Fibroblast of skin of abdomen (primary cell): ENCODE results near the gene PTPN4.
"Not testable (repeated sequence)": the region's sequence is repeated elsewhere in the genome, so short reads cannot be mapped to it uniquely, and the experiment has no call there.

Source experiments
- DNase-seq: peaks from one replicate; pipeline ENCODE4 v3.0.0-alpha.2; 2013

The PTPN4 gene

DNA sequence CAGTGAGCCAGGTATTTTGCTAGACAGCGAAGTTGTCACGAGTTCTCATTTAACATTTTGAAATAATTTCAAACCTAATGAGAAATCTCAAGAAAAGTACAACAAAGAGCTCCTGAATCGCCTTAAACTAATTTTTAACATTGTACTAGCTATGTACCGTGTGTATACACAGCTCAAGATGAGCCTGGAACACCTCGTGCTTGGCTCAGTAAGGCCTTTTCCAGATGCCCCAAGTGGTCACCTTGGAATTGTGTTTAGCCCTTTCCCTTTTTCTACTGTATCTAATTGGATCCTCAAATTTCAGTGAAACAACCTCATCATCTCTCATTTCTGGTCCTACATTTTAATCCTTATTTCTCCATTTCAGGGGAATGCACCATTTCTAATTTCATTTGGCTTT, 7.2 kb downstream of the PTPN4 start:
- DNase-seq: no peak

DNA sequence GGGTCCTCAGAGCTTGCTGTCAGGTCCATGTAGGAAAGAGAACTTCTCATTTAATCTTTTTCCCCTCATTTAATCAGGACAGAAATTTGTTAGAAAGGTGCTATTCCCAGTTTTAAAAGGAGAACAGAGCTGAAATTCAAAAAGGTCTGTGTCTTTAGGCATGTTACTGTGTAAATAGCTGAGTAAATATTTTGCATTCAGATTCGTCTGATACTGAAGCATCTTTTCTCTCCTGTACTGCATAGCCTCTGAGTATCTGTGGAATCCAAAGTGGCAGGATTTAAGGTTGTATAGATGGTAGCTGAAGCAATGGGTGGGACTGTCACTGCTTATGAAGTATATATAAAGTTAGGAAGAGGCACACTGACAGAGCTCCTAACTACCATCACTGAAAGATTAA, 9.0 kb downstream of the PTPN4 start:
- DNase-seq: no peak

DNA sequence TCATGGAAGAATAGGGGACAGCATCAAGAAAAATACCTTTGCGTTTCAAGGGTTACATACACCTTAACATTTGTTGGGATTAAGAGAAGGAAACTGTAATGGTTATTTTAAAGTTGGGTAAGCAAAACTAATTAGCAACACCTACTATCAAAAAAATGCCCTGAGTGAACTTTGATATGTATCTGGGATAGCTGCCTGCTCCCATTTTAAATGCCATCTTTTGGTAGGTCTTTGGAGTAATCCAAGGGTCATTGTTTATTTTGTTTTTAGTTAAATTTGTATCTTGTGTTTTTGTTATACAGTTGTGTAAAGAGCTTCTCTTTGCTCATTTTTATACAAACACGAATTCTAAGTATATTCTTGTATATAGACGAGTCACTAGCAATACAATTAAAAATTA, 9.9 kb downstream of the PTPN4 start:
- DNase-seq: no peak

DNA sequence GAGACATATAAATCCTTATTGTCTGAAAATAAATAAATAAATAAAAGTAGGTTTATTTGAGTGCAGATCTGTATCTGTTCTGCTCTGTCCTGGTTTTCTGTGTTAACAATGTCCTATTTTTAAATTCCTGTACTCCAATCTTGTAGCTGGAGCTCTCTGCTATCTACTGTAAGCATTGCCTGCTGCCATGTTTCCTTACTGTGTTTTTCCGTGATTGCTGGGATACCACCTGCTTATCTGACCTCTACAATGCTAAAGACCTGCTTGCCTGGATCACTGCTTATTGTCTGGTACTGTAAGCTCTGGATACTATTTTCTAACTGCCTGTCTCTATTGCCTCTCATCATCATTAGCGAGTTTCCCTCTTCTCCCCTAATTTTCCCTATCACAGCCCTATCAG, 11.6 kb downstream of the PTPN4 start:
- no peak for DNase-seq

DNA sequence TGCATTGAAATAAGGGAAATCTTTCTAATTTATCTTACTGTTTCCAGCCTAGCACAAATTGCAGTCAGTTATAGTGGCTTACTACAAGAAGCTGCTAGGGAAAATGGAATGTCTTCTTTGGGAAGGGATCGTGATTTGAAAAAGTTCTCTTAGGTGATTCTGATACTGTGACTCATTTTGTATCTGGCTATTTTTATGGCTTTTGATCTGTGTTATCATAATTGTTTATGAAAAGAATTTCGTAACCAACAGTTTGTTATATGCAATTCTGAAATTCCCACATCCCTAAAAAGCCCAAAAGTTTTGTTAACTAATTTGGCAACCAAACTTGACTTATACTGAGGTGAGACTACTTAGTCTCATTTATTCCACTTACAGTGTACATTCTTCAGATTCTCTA, 12.4 kb downstream of the PTPN4 start:
- DNase-seq: no peak

DNA sequence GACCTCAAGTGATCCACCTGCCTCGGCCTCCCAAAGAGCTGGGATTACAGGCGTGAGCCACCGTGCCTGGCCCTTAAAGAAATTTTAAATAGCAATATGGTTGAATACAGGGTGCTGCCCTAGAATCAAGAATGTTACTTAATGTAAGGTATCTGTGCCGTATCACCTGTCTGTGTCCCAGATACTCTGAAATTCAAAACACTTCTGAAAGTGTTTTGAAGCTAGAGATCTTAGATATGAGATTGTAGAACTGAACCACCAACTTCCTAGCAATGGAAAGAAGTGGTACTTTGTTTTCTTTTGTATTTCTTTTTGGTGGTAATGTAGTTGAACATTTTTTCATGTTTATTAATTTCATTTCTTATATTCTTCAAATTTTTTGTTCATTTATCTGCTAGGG, 13.0 kb downstream of the PTPN4 start:
- DNase-seq: no peak

DNA sequence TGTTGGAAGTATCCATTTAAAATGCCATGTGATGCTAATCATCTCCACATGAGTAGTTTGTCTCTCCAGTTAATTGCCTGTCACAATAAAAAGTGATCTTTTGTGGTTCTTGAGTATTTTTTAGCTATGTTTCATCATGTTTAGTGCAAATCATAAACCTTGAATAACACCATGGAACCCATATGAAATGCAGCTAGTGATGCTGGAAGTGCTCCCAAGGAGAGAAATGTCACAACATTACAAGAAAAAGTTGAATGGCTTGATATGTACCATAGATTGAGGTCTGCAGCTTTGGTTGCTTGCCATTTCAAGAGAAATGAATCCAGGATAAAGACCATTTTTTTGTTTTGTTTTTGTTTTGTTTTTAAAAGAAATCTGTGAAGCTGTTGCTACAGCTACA, 14.3 kb downstream of the PTPN4 start:
- no peak for DNase-seq

DNA sequence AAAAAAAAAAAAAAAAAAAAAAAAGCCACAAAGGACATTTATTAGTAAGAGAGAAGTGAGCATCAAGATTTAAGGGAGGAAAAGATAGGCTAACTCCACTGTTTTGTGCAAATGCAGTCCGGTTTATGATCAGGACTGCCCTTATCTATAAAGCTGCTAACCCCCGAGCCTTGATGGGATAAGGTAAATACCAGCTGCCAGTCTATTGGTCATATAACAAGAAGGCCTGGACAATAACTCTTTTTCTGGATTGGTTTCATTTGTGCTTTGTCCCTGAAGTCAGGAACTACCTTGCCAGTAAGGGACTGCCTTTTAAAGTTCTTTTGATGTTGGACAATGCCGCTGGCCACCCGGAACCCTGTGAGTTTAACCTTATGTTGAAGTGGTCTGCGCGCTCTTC, 15.4 kb downstream of the PTPN4 start:
- DNase-seq: no peak

DNA sequence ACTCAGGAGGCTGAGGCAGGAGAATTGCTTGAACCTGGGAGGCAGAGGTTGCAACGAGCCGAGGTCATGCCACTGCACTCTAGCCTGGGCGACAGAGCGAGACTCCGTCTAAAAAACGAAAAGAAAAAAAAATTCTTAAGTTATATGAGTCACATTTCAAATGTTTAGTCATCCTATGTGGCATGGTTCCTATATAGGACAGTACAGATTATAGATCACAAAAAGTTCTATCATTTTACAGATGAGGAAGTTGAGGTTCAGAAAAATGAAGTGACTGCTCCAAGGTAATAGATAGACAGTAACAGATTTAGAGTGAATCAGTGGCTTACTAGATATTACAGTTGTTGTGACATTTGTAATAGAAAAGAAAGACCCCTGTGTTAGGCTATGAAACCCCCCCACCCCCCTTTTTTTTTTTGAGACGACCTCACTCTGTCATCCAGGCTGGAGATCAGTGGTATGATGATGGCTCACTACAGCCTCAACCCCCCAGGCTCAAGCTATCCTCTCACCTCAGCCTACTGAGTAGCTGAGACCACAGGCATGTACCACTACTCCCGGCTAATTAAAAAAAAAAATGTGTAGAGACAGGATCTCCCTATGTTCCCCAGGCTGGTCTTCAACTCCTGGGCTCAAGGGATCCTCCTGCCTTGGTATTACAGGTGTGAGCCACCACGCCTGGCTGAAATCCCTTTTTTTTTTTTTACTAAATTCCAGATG, 22.7 kb downstream of the PTPN4 start:
- peak; percentile 44 for DNase-seq

DNA sequence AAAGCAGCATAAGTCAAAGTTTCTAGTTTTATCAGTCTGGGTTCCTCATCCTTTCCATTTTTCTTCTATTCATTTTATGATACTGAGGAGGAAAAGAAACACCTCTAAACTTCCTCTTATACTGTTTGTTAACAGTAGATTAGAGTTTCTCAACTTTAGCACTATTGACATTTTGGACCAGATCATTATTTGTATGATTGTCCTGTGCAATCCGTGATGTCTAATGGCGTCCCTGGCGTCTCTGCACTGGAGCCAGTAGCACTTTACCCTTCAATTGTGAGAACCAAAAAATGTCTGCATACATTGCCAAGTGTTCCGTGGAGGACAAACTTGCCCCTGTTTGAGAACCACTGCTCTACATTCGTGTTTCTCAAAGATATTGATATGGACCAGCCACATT, 25.2 kb downstream of the PTPN4 start:
- DNase-seq: no peak

DNA sequence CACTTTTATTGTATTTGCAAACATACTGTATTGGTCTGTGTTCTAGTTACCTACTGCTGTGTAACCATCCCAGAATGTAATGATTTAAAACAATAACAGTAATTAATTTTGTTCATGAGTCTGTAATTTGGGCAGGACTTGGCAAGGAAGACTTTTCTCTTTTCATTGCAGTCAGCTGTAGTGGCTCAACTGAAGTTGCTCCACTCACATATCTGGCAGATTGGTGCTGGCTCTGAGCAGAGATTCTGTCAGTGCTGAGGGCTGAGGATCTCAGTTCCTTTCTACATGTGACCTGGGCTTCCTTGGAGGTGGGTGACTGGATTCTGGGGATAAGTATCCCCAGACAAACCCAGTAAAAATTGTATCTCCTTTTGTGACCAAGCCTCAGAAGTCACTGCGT, 26.6 kb downstream of the PTPN4 start:
- DNase-seq: no peak

DNA sequence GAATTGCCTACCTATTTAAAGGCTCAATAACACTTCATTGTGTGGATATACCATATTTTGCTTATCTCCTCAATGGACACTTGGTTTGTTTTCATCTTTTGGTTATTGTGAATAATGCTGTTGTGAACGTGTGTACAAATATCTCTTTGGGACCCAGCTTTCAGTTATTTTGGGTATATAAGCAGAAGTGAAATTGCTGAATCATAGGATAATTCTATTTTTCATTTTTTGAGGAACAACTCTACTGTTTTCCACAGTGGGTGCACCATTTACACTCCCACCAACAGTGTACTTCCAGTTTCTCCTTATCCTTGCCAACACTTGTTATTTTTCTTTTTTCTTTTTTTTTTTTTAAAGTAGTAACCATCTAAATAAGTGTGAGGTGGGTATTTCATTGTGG, 29.0 kb downstream of the PTPN4 start:
- DNase-seq: no peak

DNA sequence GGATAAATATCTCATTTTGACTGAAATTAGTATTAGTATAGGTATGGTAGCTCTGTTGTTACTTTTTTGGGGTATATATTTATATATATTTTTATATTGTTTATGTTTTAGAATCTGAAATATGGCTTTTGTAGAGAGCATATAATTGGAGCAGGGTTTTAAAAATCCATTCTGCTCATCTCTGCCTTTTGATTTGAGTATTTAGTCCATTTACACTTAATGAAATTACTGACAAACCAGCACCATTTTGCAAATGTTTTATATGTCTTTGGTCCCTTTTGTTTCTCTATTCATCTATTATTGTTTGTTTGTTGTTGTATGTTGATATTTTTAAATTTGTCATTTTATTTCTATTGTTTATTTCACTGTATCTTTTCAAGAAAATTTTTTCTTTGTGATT, 30.7 kb downstream of the PTPN4 start:
- DNase-seq: no peak

DNA sequence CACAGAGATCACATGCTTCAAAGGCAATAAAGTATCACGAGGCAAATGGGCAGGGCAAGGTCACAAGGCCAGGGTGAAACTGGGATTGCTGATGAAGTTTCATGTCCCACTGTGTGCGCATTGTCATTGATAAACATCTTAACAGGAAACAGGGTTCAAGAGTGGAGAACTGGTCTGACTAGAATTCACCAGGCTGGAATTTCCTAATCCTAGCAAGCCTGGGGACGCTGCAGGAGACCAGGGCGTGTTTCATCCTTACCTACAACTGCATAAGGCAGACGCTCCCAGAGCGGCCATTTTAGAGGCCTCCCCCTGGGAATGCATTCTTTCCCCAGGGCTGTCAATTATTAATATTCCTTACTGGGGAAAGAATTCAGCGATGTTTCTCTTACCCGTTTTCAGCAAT, 33.2 kb downstream of the PTPN4 start:
- DNase-seq: no peak

DNA sequence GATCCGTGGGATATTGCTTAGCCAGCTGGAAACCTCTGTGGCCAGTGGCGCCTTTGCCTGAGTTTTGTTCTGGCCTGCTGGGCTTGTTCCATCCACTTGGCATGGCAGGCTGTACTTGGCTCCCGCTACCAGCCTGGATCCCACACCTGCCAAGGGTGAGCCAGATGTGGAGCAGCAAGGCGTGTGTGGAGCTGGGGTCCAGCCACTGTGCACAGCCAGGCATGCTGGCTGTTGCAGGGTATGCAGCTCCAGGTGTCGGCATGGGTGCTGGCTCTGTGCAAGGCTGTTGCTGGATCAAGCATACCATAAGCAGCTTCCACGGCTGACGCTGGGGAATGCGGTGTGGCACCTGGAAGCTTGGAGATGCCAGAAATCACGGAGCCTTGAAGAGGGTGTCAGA, 34.5 kb downstream of the PTPN4 start:
- no peak for DNase-seq

DNA sequence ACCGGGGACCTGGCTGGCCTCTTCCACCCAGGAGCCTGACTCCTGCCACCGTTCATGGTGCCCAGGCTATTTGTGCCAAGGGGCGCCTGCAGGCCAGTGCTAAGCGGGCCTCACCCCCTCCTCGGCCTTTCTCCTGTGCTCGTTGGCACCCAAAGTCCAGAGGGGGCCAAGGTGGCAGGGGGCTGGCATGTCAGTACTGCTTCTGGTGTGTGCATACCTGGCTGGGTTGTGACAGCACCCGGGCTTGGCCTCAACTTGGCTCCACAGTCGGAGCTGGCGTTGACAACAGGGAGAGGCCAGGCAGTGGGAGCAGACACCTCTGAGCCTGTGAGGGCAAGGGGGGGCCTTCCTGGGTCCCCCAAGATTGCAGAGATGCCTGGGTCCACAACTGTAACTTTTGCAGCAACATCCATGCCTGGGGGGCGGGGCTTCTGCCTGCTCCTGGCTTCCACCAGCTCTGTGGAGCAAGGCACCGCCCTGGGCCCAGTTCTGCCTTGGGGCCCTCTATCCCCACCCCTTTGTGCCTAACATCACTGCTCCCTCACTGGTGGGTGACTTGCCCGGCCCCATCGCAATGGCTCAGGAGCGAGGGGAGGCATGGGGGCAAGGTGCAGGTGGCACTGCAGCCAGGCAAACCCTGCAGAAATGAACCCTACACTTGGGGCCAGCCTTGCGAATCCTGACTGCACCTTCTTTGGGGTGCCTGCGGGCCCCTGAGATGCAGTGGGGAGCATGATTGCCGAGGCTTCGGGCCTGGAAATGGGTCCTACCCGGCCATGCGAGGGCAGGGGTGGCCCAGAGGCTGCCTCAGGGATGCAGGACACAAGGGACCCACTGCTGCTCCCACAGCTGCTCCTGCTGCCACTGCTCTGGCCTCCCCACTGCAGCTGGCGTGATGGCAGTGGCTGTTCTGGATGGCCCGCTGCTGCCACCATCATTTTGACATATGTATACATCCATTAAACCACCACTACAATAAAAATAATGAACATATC, 35.9 kb downstream of the PTPN4 start:
- DNase-seq: no peak

DNA sequence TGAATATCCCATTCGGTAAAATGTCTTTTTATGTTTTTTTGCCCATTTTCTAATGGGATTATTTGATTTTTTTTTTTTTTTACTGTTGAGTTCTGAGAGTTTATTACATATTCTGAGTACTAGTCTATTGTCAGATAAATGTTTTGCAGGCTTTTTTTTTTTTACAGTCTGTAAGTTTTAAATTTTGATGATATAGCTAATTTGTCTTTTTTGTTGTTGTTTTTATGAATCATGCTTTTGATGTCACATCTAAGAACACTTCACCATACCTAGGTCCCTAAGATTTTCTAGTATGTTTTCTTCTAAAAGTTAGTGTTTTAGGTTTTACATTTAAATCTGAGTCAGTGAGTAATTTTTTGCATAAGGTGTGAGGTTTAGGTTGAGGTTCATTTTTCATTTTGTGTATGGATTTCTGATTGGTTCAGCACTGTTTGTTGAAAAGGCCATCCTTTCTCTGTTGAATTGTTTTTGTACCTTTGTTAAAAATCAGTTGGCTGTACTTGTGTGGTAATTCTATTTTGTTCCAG, 40.7 kb downstream of the PTPN4 start:
- DNase-seq: no peak

DNA sequence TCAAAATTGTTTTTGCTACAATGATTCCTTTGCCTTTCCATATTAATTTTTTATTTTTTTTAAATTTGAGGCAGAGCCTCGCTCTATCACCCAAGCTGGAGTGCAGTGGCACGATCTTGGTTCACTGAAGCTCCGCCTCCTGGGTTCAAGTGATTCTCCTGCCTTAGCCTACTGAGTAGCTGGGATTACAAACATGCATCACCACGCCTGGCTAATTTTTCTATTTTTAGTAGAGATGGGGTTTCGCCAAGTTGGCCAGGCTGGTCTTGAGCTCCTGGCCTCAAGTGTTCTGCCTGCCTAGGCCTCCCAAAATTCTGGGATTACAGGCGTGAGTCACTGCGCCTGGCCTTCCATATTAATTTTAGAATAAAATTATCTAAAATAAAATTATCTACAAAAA, 41.3 kb downstream of the PTPN4 start:
- DNase-seq: no peak

DNA sequence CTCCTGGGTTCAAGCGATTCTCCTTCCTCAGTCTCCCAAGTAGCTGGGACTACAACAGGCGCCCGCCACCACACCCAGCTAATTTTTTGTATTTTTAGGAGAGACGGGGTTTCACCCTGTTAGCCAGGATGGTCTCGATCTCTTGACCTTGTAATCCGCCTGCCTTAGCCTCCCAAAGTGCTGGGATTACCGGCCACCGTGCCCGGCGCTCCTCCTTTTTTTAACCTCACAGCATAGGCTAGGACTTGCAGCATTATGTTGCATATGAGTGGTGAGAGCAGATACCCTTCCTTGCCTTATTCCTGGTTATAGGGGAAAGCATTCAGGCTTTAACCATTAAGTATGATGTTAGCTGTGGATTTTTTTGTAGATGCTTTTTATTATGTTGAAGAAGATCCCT, 42.3 kb downstream of the PTPN4 start:
- DNase-seq: not testable (repeated sequence)

DNA sequence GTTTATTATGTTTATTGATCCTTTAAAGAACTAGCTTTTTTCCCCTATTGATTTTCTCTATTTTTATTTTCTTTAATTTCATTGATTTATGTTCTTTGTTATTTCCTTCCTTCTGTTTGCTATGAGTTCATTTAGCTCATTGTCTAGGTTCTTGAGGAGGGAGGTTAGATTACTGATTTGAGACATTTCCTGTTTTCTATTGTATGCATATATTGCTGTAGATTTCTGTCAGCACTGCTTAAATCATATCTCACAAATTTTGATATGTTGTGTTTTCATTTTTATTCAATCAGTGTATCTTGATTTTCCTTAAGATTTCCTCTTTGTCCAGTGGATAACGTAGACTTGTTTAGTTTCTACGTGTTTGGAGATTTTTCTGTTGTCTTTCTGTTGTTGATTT, 43.4 kb downstream of the PTPN4 start:
- no peak for DNase-seq

DNA sequence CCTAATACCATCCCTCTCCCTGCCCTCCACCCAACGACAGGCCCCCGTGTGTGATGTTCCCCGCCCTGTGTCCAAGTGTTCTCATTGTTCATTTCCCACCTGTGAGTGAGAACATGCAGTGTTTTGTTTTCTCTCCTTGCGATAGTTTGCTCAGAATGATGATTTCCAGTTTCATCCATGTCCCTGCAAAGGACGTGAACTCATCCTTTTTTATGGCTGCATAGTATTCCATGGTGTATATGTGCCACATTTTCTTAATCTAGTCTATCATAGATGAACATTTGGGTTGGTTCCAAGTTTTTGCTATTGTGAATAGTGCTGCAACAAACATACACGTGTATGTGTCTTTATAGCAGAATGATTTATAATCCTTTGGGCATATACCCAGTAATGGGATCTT, 44.7 kb downstream of the PTPN4 start:
- not testable (repeated sequence) for DNase-seq

DNA sequence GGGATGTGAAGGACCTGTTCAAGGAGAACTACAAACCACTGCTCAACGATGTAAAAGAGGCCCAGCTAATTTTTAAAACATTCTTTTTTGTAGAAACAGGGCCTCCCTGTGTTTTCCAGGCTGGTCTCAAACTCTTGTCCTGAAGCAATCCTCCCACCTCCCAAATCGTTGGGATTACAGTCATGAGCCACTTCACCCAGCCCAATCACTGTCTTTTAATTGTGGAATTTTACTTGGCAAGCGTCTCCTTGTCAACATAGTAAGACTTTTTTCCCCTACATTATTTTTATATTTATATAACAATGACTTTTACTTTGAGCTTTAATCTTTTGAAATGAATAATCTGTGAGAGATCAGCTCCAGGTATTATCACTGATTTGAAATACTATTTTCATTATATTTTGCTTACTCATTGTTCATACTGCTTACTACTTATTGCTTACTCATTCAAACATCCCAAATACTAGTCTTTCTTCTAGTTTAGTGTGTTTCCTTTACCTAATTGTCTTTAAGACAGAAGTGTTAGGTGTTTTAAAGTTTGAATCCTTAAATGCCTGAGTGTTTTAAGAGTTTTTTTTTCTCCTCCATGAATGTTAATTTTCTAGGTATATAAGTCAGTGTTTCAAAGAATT, 48.9 kb downstream of the PTPN4 start:
- no peak for DNase-seq

DNA sequence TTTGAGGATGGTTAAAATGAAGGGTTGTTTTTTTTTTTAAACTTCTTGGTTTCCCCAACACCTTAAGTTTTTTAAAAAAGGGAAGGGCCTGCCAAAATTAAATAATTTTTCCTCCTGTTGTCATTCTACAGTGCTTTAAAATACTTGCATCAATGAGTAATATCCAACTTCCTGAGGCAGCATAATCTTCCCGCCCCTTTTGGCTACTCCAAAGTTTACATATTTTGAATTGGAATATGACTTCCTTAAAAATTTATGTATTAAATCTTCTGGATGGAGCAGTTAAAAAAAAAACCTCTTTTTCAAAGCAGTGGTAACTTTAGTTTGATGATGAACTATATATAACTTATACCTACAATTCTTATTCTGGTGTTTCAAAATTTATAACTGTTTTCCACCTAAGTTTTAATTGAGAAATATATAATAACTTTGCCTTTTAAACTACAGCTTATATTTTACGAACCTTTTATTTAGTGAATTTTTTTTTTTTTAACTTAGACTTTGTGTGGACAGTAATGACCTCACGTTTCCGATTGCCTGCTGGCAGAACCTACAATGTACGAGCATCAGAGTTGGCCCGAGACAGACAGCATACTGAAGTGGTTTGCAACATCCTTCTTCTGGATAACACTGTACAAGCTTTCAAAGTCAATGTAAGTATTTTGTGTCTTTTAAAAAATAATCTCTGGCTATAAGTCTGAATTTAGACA, 49.8 kb downstream of the PTPN4 start:
- peak; percentile 46 for DNase-seq
